ENCODE measurements around the gene ZNF384. TPM values are rescaled to one million over a fixed set of nuclear protein-coding genes. Genes with fewer than 3 reads are reported as not detected.

ZNF384 gene
- total and polyA plus RNA-seq, 2 experiments from 2014 or later, result 33.8 to 35.8 TPM

DNA sequence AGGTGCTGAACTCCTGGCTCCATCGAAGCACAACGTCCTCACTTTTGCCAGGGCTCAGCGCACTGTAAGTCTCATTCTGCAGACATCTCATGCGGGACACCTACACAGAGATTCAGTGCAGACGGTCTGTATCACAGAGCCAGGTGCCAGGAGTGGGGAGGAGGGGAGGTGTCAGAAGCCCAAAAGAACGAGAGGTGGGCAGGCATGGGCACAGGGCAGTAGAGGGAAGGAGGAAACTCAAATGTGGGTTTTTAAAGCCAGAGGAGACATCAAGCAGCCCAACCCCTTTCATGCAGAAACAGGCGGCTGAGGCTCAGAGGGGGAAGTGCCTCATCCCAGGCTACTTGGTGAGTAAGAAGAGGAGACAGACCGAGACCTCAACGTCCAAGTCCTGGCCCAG is 50.9 kb downstream of the ZNF384 start:
- H3K9me3 ChIP-seq (ENCODE audit: low read depth), result no peaks in the 10 kb centered on the region
- no peaks in the 10 kb centered on the region for H3K36me3 ChIP-seq (replicated peaks; ENCODE audit: insufficient read depth, low read depth)
- H4K20me1 ChIP-seq (ENCODE audit: insufficient read depth, poor library complexity, severe bottlenecking), result no peaks in the 10 kb centered on the region
- H3K27me3 ChIP-seq, result no peaks in the 10 kb centered on the region
- H3K79me2 ChIP-seq, result no peaks in the 10 kb centered on the region
- H2AFZ ChIP-seq, result no peak overlapping the region
- no peaks in the 10 kb centered on the region for H3K9me2 ChIP-seq (replicated peaks; ENCODE audit: insufficient read depth)
- H3K4me3 ChIP-seq, result no peak overlapping the region
- DNase-seq (ENCODE audit: low spot score), result no peak
- no peak overlapping the region for H3K4me2 ChIP-seq
- no peak for TF ChIP-seq EZH2phosphoT487 (IDR thresholded peaks at IDR 0.05; ENCODE audit: low read depth, severe bottlenecking, unreplicated experiment)
- no peak for TF ChIP-seq EZH2 (IDR thresholded peaks at IDR 0.05; ENCODE audit: borderline replicate concordance)
- TF ChIP-seq, protein P1, sequence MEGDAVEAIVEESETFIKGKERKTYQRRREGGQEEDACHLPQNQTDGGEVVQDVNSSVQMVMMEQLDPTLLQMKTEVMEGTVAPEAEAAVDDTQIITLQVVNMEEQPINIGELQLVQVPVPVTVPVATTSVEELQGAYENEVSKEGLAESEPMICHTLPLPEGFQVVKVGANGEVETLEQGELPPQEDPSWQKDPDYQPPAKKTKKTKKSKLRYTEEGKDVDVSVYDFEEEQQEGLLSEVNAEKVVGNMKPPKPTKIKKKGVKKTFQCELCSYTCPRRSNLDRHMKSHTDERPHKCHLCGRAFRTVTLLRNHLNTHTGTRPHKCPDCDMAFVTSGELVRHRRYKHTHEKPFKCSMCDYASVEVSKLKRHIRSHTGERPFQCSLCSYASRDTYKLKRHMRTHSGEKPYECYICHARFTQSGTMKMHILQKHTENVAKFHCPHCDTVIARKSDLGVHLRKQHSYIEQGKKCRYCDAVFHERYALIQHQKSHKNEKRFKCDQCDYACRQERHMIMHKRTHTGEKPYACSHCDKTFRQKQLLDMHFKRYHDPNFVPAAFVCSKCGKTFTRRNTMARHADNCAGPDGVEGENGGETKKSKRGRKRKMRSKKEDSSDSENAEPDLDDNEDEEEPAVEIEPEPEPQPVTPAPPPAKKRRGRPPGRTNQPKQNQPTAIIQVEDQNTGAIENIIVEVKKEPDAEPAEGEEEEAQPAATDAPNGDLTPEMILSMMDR (IDR thresholded peaks at IDR 0.05; ENCODE audit: poor library complexity), result no peak
- 87% methylated on average over 9 of the region's 9 CpGs for WGBS (ENCODE audit: low lambda C conversion rate, missing lambda C conversion rate)
- peaks cover 13% of the 10 kb centered on the region for H3K4me1 ChIP-seq (ENCODE audit: insufficient read depth)
- no peak overlapping the region for H3K27ac ChIP-seq

DNA sequence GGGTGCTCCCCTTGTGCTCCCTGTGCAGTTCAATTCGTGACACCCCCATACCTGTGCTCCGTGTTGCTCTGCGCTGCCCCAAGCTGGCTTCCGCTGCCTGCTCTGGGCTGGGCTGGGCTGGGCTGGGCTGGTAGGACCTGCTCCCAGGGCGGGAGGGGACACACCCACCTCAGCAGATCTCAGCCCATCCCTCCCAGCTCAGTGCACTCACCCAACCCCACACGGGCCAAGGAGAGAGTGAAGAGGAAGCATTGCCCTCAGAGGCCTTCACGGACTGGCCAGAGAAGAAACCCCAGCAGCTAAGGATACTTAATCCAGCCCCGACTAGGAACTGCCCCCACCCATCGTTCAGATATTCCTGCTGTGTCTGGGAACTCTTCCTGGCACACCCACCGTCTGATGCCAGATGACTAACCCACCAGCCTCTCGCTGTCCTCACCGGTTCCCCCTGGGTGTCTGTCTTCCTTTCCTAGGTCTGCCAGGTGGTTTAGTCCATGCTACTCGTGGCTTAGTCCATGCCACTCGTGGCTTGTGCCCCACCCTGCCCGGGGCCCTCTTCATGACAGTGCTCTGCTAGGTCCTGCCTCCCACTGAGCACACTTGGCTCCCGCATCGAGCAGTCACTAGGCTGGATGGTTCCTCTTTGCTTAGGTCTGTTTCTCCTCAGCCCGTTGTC is 53.2 kb downstream of the ZNF384 start, which contains the start of gene LPAR5:
Gene LPAR5 (minus strand): TSS at position 104 of the 676 bp plus-strand sequence. CDS start 14,711 bp downstream, outside the sequence.
- H3K27me3 ChIP-seq, result no peaks in the 10 kb centered on the region
- WGBS (ENCODE audit: low lambda C conversion rate, missing lambda C conversion rate), result 52% methylated on average over 18 of the region's 18 CpGs
- H3K4me2 ChIP-seq, result peak within 1 kb of the TSS; percentile 63
- H3K9me2 ChIP-seq (replicated peaks; ENCODE audit: insufficient read depth), result no peaks in the 10 kb centered on the region
- H3K4me1 ChIP-seq (ENCODE audit: insufficient read depth), result peaks cover 34% of the 10 kb centered on the region
- no peaks in the 10 kb centered on the region for H3K9me3 ChIP-seq (ENCODE audit: low read depth)
- H3K36me3 ChIP-seq (replicated peaks; ENCODE audit: insufficient read depth, low read depth), result no peaks in the 10 kb centered on the region
- TF ChIP-seq EZH2 (IDR thresholded peaks at IDR 0.05; ENCODE audit: borderline replicate concordance) (no peak), EZH2phosphoT487 (IDR thresholded peaks at IDR 0.05; ENCODE audit: low read depth, severe bottlenecking, unreplicated experiment) (no peak)
- no peak within 1 kb of the TSS for H3K4me3 ChIP-seq
- no peak within 1 kb of the TSS for H2AFZ ChIP-seq
- peak within 1 kb of the TSS; percentile 51 for H3K27ac ChIP-seq
- H3K79me2 ChIP-seq, result no peaks in the 10 kb centered on the region
- peak; percentile 61 for DNase-seq (ENCODE audit: low spot score)
- H4K20me1 ChIP-seq (ENCODE audit: insufficient read depth, poor library complexity, severe bottlenecking), result no peaks in the 10 kb centered on the region

DNA sequence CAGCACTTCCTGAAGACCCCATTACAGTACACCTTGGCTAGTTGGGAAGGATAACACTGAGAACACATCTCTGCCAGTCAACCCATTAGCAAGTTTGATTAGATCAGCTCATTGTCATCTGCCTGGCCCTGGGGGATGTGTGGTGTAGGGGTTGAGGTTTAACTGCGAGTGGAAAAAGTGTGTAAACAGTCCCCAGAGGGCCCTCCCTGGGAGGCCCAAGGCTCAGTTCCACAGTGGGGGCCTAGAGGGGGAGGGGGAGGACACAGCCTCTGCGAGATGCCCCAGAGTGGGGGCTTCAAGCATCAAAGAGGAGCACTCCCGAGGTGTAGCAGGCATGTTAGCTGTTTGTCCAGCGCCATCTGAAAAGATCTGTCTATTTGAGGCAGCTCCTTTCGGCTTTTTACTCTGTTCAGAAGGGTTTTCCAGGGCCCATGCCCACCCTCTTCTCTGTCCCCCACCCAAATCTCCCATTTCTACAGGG is 53.8 kb downstream of the ZNF384 start:
- DNase-seq (ENCODE audit: low spot score), result no peak
- TF ChIP-seq EZH2 (IDR thresholded peaks at IDR 0.05; ENCODE audit: borderline replicate concordance) (no peak), EZH2phosphoT487 (IDR thresholded peaks at IDR 0.05; ENCODE audit: low read depth, severe bottlenecking, unreplicated experiment) (no peak)
- peak overlapping the region; percentile 63 for H3K4me2 ChIP-seq
- peak overlapping the region; percentile 51 for H3K27ac ChIP-seq
- peaks cover 37% of the 10 kb centered on the region for H3K4me1 ChIP-seq (ENCODE audit: insufficient read depth)
- H3K27me3 ChIP-seq, result no peaks in the 10 kb centered on the region
- H3K9me3 ChIP-seq (ENCODE audit: low read depth), result no peaks in the 10 kb centered on the region
- 43% methylated on average over 5 of the region's 5 CpGs for WGBS (ENCODE audit: low lambda C conversion rate, missing lambda C conversion rate)
- H3K79me2 ChIP-seq, result no peaks in the 10 kb centered on the region
- H4K20me1 ChIP-seq (ENCODE audit: insufficient read depth, poor library complexity, severe bottlenecking), result no peaks in the 10 kb centered on the region
- H3K9me2 ChIP-seq (replicated peaks; ENCODE audit: insufficient read depth), result no peaks in the 10 kb centered on the region
- H2AFZ ChIP-seq, result no peak overlapping the region
- H3K4me3 ChIP-seq, result no peak overlapping the region
- no peaks in the 10 kb centered on the region for H3K36me3 ChIP-seq (replicated peaks; ENCODE audit: insufficient read depth, low read depth)

DNA sequence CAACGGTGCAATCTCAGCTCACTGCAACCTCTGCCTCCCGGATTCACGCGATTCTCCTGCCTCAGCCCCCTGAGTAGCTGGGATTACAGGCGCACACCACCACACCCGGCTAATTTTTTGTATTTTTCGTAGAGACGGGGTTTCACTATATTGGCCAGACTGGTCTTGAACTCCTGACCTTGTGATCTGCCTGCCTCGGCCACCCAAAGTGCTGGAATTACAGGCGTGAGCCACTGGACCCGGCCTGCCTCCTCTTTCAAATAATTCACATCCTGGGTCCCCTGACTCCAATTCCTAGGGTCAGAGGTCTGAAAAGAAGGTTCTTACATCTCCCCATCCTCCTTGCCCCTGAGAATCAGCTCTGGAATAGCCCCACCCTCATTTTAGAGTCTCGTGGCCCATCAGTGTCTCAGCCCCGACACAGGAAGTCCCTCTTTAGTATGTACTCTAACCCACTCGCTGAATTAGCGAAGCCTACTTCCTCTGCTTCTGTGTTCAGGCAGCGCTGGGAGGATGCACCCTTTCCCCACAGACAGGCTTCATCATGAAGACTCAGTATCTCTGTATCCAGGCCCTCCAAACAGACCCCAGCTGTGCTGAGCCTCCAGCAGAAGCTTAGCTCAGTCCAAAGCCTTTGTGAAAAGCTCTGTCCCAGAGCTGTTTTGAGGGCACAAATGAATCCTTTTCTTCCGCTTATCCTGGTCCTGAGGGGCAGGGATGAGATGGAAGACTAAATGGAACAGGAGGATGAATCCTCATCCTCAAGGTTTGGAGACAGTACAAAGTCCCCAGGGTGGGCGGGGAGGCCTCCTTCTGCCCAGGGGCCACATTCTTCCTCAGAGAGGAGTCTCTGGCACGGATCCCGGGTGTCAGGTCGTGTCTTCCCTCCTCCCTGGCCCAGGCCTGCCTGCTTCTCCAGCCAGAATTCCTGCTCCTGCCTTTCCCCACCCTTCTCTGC is 56.9 kb downstream of the ZNF384 start:
- TF ChIP-seq, protein P1 (IDR thresholded peaks at IDR 0.05; ENCODE audit: poor library complexity), result no peak
- no peak for TF ChIP-seq EZH2phosphoT487 (IDR thresholded peaks at IDR 0.05; ENCODE audit: low read depth, severe bottlenecking, unreplicated experiment)
- TF ChIP-seq EZH2 (IDR thresholded peaks at IDR 0.05; ENCODE audit: borderline replicate concordance), result no peak
- peak overlapping the region; percentile 78 for H3K27ac ChIP-seq
- DNase-seq (ENCODE audit: low spot score), result peak; percentile 49
- no peak overlapping the region for H3K4me2 ChIP-seq
- H3K9me3 ChIP-seq (ENCODE audit: low read depth), result no peaks in the 10 kb centered on the region
- WGBS (ENCODE audit: low lambda C conversion rate, missing lambda C conversion rate), result 70% methylated on average over 21 of the region's 21 CpGs
- H3K36me3 ChIP-seq (replicated peaks; ENCODE audit: insufficient read depth, low read depth), result no peaks in the 10 kb centered on the region
- no peak overlapping the region for H3K4me3 ChIP-seq
- peaks cover 37% of the 10 kb centered on the region for H3K4me1 ChIP-seq (ENCODE audit: insufficient read depth)
- no peaks in the 10 kb centered on the region for H3K79me2 ChIP-seq
- H2AFZ ChIP-seq, result peak overlapping the region; percentile 29
- H3K27me3 ChIP-seq, result no peaks in the 10 kb centered on the region
- no peaks in the 10 kb centered on the region for H3K9me2 ChIP-seq (replicated peaks; ENCODE audit: insufficient read depth)
- no peaks in the 10 kb centered on the region for H4K20me1 ChIP-seq (ENCODE audit: insufficient read depth, poor library complexity, severe bottlenecking)
